Measurements from ENCODE around the gene ARHGEF4.

- TF ChIP-seq ELF4 (CRISPR knock-in tag; IDR thresholded peaks at IDR 0.05; ENCODE audit: low read depth), result no peak
- TF ChIP-seq CTCF (IDR thresholded peaks at IDR 0.05), result no peak
- no peak for TF ChIP-seq PRDM15 (CRISPR knock-in tag; IDR thresholded peaks at IDR 0.05)
- TF ChIP-seq ZNF121 (CRISPR knock-in tag; IDR thresholded peaks at IDR 0.05), result no peak
- no peak for TF ChIP-seq MXD4 (CRISPR knock-in tag; IDR thresholded peaks at IDR 0.05; ENCODE audit: borderline replicate concordance)
- no peak for TF ChIP-seq TEAD1 (CRISPR knock-in tag; IDR thresholded peaks at IDR 0.05)
- no peak for TF ChIP-seq TP53 (CRISPR knock-in tag; IDR thresholded peaks at IDR 0.05)
- no peak for TF ChIP-seq MAX (CRISPR knock-in tag; IDR thresholded peaks at IDR 0.05)
- TF ChIP-seq USF1 (CRISPR knock-in tag; IDR thresholded peaks at IDR 0.05), result no peak
- no peak for TF ChIP-seq CBFB (CRISPR knock-in tag; IDR thresholded peaks at IDR 0.05; ENCODE audit: low read depth)
- TF ChIP-seq FOXP1 (CRISPR knock-in tag; IDR thresholded peaks at IDR 0.05; ENCODE audit: borderline replicate concordance), result no peak
- TF ChIP-seq ERG (CRISPR knock-in tag; IDR thresholded peaks at IDR 0.05), result no peak
- TF ChIP-seq NR2C2 (CRISPR knock-in tag; IDR thresholded peaks at IDR 0.05), result no peak
Measured at GRCh38 chr2:130918393-130918792, 81.7 kb downstream of the ARHGEF4 start.
